PC-9 (cell line): ENCODE measurements around the gene RUNX1. TPM values are rescaled to one million over a fixed set of nuclear protein-coding genes. Genes with fewer than 3 reads are reported as not detected.

Source experiments
- BruUV-seq: library from RNA; stranded (reverse); fragments of 400-500 nt; replicated peaks from 2 replicates; lab custom pipeline; 2021; lab: Mats Ljungman, UMichigan
- CTCF ChIA-PET: fragments of 300-600 bp; sonication (Branson Sonifier 250); formaldehyde crosslinking; loops from one replicate; lab custom pipeline; 2022; ENCODE audit warnings: antibody characterized with exemption; lab: Charles Lee
- POLR2A ChIA-PET: fragments of 300-600 bp; sonication (Branson Sonifier 250); formaldehyde crosslinking; loops from one replicate; lab custom pipeline; 2022; ENCODE audit warnings: antibody characterized with exemption; ENCODE audit not compliant: unreplicated experiment; lab: Charles Lee
- DNase-seq, 2 experiments: peaks; one replicate each; pipeline versions ENCODE4 v3.0.0 to v3.0.0-alpha.2; 2015 to 2022; ENCODE audit warnings: mixed read lengths in 1 of 2
- H2AFZ ChIP-seq: fragments of 200-600 bp; sonication (generic); 2 replicates; pipeline ENCODE4 v1.8.1; 2017; ENCODE audit warnings: antibody characterized with exemption
- H3F3A ChIP-seq: fragments of 200-600 bp; sonication (generic); 2 replicates; pipeline ENCODE4 v1.8.1; 2017; ENCODE audit warnings: antibody characterized with exemption, mild to moderate bottlenecking, low read depth; ENCODE audit not compliant: insufficient read depth
- H3K27ac ChIP-seq: fragments of 200-600 bp; sonication (generic); 2 replicates; pipeline ENCODE4 v1.6.1; 2016; ENCODE audit warnings: mixed run types
- H3K27me3 ChIP-seq: fragments of 200-600 bp; sonication (generic); 2 replicates; pipeline ENCODE4 v1.6.1; 2016; ENCODE audit warnings: low read depth, mixed run types; ENCODE audit not compliant: insufficient read depth
- H3K36me3 ChIP-seq: fragments of 200-600 bp; sonication (generic); 2 replicates; pipeline ENCODE4 v1.6.1; 2016; ENCODE audit warnings: low read depth, mixed run types
- H3K4me1 ChIP-seq: fragments of 200-600 bp; sonication (generic); replicated peaks from 2 replicates; pipeline ENCODE4 v1.6.1; 2016; ENCODE audit warnings: mixed run types; ENCODE audit not compliant: insufficient read depth
- H3K4me2 ChIP-seq: fragments of 200-600 bp; sonication (generic); 2 replicates; pipeline ENCODE4 v1.6.1; 2017; ENCODE audit warnings: mixed run types
- H3K4me3 ChIP-seq: fragments of 200-600 bp; sonication (generic); 2 replicates; pipeline ENCODE4 v1.6.1; 2016; ENCODE audit warnings: mixed run types
- H3K79me2 ChIP-seq: fragments of 200-600 bp; sonication (generic); 2 replicates; pipeline ENCODE4 v1.6.1; 2017; ENCODE audit warnings: low read depth, mixed run types
- H3K9me2 ChIP-seq: fragments of 200-600 bp; sonication (generic); 2 replicates; pipeline ENCODE4 v1.8.1; 2017; ENCODE audit warnings: mild to moderate bottlenecking; ENCODE audit not compliant: insufficient read depth
- H3K9me3 ChIP-seq: fragments of 200-600 bp; sonication (generic); 2 replicates; pipeline ENCODE4 v1.8.1; 2016; ENCODE audit warnings: low read depth; ENCODE audit not compliant: insufficient read depth
- H4K20me1 ChIP-seq: fragments of 200-600 bp; sonication (generic); 2 replicates; pipeline ENCODE4 v1.8.1; 2017; ENCODE audit not compliant: insufficient read depth
- EZH2 ChIP-seq: fragments of 200-600 bp; sonication (generic); IDR thresholded peaks from 2 replicates; pipeline ENCODE4 v1.8.0; 2017; ENCODE audit warnings: antibody characterized with exemption, low read depth
- intact Hi-C: fragments of 100-400 bp; cut with micrococcal nuclease; formaldehyde crosslinking; loops from one replicate; pipeline ENCODE4 v1.10.0; 2022; ENCODE audit not compliant: unreplicated experiment
- total RNA-seq: library from RNA; stranded (reverse); gene quantifications from 2 replicates; pipeline ENCODE4 v1.2.3, GENCODE V29; 2021
- TF ChIP-seq, protein P1 (sequence below): fragments of 200-600 bp; sonication (generic); conservative IDR thresholded peaks from 2 replicates; pipeline ENCODE4 v1.6.1; 2017; ENCODE audit warnings: mixed run types, antibody characterized with exemption, mild to moderate bottlenecking, moderate library complexity

The RUNX1 gene
- total RNA-seq, 1 experiment from 2014 or later: 58.5 TPM

DNA sequence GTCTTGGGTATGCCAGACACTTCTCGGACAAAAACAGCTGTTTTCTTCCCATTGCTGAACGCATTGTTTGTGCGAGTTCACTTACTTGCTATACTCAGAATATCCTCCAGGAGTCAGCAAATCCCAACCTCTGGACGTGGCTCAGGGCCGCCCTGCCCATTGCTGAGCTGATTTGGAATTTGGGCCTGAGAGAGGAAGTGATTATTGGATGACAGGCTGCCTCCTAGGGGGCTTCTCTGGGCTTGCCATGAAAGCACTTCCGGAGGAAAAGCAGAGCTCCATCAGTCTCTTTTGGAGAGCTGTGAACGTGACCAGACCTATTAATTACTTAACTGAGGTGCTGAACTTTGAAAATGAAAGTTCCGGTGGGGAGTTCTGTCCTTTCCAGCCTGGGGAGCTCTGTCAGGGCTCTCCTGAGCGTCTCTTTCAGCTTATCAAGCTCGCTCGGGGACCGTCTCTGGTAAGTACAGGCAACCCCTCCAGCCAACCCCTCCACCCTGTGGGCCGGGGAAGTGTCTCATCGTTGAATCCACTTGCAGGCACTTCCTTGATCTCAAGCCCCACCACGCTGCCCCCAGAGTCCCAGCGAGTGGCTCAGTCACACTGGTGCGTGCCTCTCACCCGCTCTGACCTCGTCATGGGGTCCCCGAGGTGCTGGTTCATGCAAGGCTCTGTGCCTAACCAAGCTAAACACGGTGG, 303.4 kb downstream of the RUNX1 start:
- 0 out of 2 replicates have a peak, but pooled peaks cover 3% of the 10 kb centered on the region for H3F3A ChIP-seq
- intact Hi-C loops: loop anchor here (1.0 to 5.0 kb wide), 3 partner anchors 143 to 1195 kb away; no protein-coding TSS in a partner anchor
- CTCF ChIA-PET: interaction anchor here (0.6 to 1.4 kb wide), 5 partner anchors 51 to 763 kb away, joined by 3 to 9 read pairs (median 7); no protein-coding TSS in a partner anchor
- H3K4me3 ChIP-seq: no peak overlapping the region
- H3K79me2 ChIP-seq: no peaks in the 10 kb centered on the region
- no peak overlapping the region for H2AFZ ChIP-seq
- H3K9me3 ChIP-seq: no peaks in the 10 kb centered on the region
- peak; percentile 56 for DNase-seq
- no TSS peak for BruUV-seq
- peak overlapping the region; percentile 17 for H3K4me2 ChIP-seq
- peaks cover 12% of the 10 kb centered on the region for H3K4me1 ChIP-seq
- no peaks in the 10 kb centered on the region for H4K20me1 ChIP-seq
- no peak overlapping the region for H3K27ac ChIP-seq
- no peaks in the 10 kb centered on the region for H3K27me3 ChIP-seq
- H3K36me3 ChIP-seq: no peaks in the 10 kb centered on the region
- TF ChIP-seq, protein P1, sequence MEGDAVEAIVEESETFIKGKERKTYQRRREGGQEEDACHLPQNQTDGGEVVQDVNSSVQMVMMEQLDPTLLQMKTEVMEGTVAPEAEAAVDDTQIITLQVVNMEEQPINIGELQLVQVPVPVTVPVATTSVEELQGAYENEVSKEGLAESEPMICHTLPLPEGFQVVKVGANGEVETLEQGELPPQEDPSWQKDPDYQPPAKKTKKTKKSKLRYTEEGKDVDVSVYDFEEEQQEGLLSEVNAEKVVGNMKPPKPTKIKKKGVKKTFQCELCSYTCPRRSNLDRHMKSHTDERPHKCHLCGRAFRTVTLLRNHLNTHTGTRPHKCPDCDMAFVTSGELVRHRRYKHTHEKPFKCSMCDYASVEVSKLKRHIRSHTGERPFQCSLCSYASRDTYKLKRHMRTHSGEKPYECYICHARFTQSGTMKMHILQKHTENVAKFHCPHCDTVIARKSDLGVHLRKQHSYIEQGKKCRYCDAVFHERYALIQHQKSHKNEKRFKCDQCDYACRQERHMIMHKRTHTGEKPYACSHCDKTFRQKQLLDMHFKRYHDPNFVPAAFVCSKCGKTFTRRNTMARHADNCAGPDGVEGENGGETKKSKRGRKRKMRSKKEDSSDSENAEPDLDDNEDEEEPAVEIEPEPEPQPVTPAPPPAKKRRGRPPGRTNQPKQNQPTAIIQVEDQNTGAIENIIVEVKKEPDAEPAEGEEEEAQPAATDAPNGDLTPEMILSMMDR: peak; percentile 86
- no peak for TF ChIP-seq EZH2
- POLR2A ChIA-PET: interaction anchor here (0.6 to 0.8 kb wide), 2 partner anchors 100 to 143 kb away, joined by 4 read pairs; no protein-coding TSS in a partner anchor
- H3K9me2 ChIP-seq: no peaks in the 10 kb centered on the region

DNA sequence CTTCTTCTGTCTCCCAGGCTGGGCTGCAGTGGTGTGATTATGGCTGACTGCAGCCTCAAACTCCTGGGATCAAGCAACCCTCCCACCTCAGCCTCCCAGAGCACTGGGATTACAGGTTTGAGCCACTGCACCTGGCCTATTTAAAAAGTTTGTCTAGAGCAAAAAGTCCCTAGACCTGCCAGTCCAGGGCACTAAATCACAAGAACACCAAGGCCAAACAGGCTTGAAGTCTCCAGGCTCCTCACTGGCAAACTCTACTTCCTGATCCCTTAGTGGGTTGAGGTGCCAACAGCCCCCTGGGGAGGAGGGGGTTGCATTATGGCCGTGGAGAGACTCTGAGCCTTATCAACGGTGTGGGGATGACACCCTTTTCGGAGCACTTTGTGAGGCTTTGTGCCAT, 304.3 kb downstream of the RUNX1 start:
- BruUV-seq: no TSS peak
- H3K9me3 ChIP-seq: no peaks in the 10 kb centered on the region
- no peak overlapping the region for H2AFZ ChIP-seq
- H3K27ac ChIP-seq: no peak overlapping the region
- no peak for DNase-seq
- H3K4me2 ChIP-seq: 0 out of 2 replicates have a peak overlapping the region, but pooled peaks have one; percentile 17
- no peaks in the 10 kb centered on the region for H3K9me2 ChIP-seq
- ChIA-PET POLR2A (no interaction called here), CTCF (interaction anchor here (1.2 to 1.4 kb wide), 3 partner anchors 102 to 764 kb away, joined by 3 to 9 read pairs (median 7); no protein-coding TSS in a partner anchor)
- TF ChIP-seq EZH2: no peak
- TF ChIP-seq, protein P1: no peak
- 0 out of 2 replicates have a peak, but pooled peaks cover 3% of the 10 kb centered on the region for H3F3A ChIP-seq
- no peaks in the 10 kb centered on the region for H3K79me2 ChIP-seq
- H3K4me1 ChIP-seq: peaks cover 12% of the 10 kb centered on the region
- H3K27me3 ChIP-seq: no peaks in the 10 kb centered on the region
- intact Hi-C loops: loop anchor here (1.0 to 5.0 kb wide), 4 partner anchors 144 to 1196 kb away; no protein-coding TSS in a partner anchor
- H4K20me1 ChIP-seq: no peaks in the 10 kb centered on the region
- H3K4me3 ChIP-seq: no peak overlapping the region
- H3K36me3 ChIP-seq: no peaks in the 10 kb centered on the region

DNA sequence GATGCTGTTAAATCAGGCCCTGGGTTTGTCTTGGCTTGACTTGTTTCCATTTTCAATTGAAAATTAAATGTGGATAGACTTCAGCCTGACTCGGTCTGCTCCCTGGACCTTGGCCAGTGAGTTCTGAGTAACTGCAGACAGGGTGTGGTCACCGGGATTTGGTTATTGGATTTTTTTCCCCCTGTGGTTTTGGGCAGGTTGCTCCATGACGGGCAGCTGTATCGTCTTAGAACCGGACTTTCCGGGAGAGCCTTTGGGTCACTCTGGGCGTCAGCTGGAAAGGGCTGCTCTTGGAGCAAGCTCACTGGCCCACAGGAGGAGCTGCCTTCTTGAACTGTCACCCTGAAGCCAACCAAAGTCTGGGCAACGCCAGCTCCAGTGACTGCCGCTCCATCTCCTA, 305.3 kb downstream of the RUNX1 start:
- DNase-seq: peak; percentile 78 to 82
- no peaks in the 10 kb centered on the region for H3K27me3 ChIP-seq
- H3K4me1 ChIP-seq: peaks cover 12% of the 10 kb centered on the region
- intact Hi-C loops: loop anchor here (1.0 kb wide), 1 partner anchor 303 kb away; no protein-coding TSS in a partner anchor
- no peak overlapping the region for H3K4me3 ChIP-seq
- H2AFZ ChIP-seq: no peak overlapping the region
- POLR2A ChIA-PET: interaction anchor here (0.6 to 1.0 kb wide), 3 partner anchors 46 to 483 kb away, joined by 3 to 5 read pairs (median 3); no protein-coding TSS in a partner anchor
- CTCF ChIA-PET: interaction anchor here (0.6 to 0.7 kb wide), 3 partner anchors 22 to 530 kb away, joined by 3 to 7 read pairs (median 6); no protein-coding TSS in a partner anchor
- TF ChIP-seq EZH2: no peak
- TF ChIP-seq, protein P1: no peak
- no peaks in the 10 kb centered on the region for H3K36me3 ChIP-seq
- peak overlapping the region; percentile 29 for H3K4me2 ChIP-seq
- no TSS peak for BruUV-seq
- H3F3A ChIP-seq: 0 out of 2 replicates have a peak, but pooled peaks cover 3% of the 10 kb centered on the region
- no peaks in the 10 kb centered on the region for H4K20me1 ChIP-seq
- H3K9me2 ChIP-seq: no peaks in the 10 kb centered on the region
- H3K27ac ChIP-seq: no peak overlapping the region
- H3K9me3 ChIP-seq: no peaks in the 10 kb centered on the region
- H3K79me2 ChIP-seq: no peaks in the 10 kb centered on the region
